ENCODE results near the gene DHRS7B. TPM values are rescaled to one million over a fixed set of nuclear protein-coding genes. Genes with fewer than 3 reads are reported as not detected.
"Not testable (repeated sequence)": the region's sequence is repeated elsewhere in the genome, so short reads cannot be mapped to it uniquely, and the experiment has no call there.

Gene DHRS7B
- polyA plus RNA-seq, 1 of the 3 experiments (the other 2 are of a cell fraction): 17.8 TPM

DNA sequence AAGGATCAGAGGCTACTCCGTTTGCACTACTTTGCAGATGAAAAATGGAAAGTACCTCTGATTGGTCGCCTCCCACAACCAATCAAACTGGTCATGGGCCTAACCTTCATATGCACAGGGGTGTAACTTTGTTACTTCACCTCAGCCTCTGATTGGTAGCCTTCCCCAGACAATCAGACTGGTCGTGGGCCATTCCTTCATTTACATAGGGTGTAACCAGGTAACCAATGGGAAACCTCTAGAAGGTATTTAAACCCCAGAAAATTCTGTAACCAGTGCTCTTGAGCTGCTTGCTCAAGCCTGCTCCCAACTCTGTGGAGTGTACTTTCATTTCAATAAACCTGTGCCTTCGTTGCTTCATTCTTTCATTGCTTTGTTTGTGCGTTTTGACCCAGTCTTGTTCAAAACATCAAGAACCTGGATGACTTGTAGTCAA lies 44.7 kb upstream of the DHRS7B start:
- Histone ChIP-seq H2AFZ (ENCODE audit: low read depth) (no peak overlapping the region), H3K9me2 (no peaks in the 10 kb centered on the region), H3K9me3 (no peaks in the 10 kb centered on the region), H3K4me2 (no peak overlapping the region), H4K20me1 (ENCODE audit: insufficient read depth) (no peaks in the 10 kb centered on the region), H3K27me3 (ENCODE audit: insufficient read depth) (no peaks in the 10 kb centered on the region; the same call in none of the 2 replicates), H3K79me2 (ENCODE audit: insufficient read depth) (no peaks in the 10 kb centered on the region), H3K9ac (no peak overlapping the region), H3K27ac (ENCODE audit: low read depth in 2 of 2, low read length in 1 of 2) (no peak overlapping the region), H3K36me3 (replicated peaks in 1 of 2; ENCODE audit: control insufficient read depth in 1 of 2, insufficient read depth in 2 of 2, low read length in 1 of 2) (no peaks in the 10 kb centered on the region), H3K4me1 (ENCODE audit: control insufficient read depth in 1 of 2, insufficient read depth in 2 of 2, low read depth in 1 of 2, low read length in 1 of 2) (peaks cover 0 to 9% of the 10 kb centered on the region in 2 experiments; a peak in 1 of 4 replicates), H3F3A (replicated peaks; ENCODE audit: insufficient read depth) (no peaks in the 10 kb centered on the region), H3K4me3 (ENCODE audit: low read depth in 2 of 2, low read length in 1 of 2) (no peak overlapping the region)
- no peak for TF ChIP-seq GABPA (IDR thresholded peaks at IDR 0.05; ENCODE audit: low read depth)
- no peak for TF ChIP-seq CHD2 (IDR thresholded peaks at IDR 0.05; ENCODE audit: low read length, partially characterized antibody)
- no peak for TF ChIP-seq POLR2AphosphoS5 (IDR thresholded peaks at IDR 0.05; ENCODE audit: low read depth, low read length)
- TF ChIP-seq TEAD4 (IDR thresholded peaks at IDR 0.05; ENCODE audit: borderline replicate concordance, insufficient read depth): no peak
- no peak for TF ChIP-seq YY1 (IDR thresholded peaks at IDR 0.05; ENCODE audit: low read depth)
- TF ChIP-seq, protein P1, sequence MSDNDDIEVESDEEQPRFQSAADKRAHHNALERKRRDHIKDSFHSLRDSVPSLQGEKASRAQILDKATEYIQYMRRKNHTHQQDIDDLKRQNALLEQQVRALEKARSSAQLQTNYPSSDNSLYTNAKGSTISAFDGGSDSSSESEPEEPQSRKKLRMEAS (IDR thresholded peaks at IDR 0.05; ENCODE audit: low read depth): no peak
- no peak for TF ChIP-seq EP300 (IDR thresholded peaks at IDR 0.05; ENCODE audit: borderline replicate concordance in 1 of 2, low read depth in 1 of 2, low read length in 1 of 2)
- no peak for TF ChIP-seq NFIC (IDR thresholded peaks at IDR 0.05; ENCODE audit: borderline replicate concordance)
- no peak for TF ChIP-seq FOXM1 (IDR thresholded peaks at IDR 0.05; ENCODE audit: low read depth)
- TF ChIP-seq FOSL2 (IDR thresholded peaks at IDR 0.05; ENCODE audit: borderline replicate concordance, low read depth): no peak
- TF ChIP-seq TCF12 (IDR thresholded peaks at IDR 0.05): no peak
- no peak for TF ChIP-seq MXI1 (IDR thresholded peaks at IDR 0.05; ENCODE audit: low read depth, low read length)
- TF ChIP-seq, protein P2, sequence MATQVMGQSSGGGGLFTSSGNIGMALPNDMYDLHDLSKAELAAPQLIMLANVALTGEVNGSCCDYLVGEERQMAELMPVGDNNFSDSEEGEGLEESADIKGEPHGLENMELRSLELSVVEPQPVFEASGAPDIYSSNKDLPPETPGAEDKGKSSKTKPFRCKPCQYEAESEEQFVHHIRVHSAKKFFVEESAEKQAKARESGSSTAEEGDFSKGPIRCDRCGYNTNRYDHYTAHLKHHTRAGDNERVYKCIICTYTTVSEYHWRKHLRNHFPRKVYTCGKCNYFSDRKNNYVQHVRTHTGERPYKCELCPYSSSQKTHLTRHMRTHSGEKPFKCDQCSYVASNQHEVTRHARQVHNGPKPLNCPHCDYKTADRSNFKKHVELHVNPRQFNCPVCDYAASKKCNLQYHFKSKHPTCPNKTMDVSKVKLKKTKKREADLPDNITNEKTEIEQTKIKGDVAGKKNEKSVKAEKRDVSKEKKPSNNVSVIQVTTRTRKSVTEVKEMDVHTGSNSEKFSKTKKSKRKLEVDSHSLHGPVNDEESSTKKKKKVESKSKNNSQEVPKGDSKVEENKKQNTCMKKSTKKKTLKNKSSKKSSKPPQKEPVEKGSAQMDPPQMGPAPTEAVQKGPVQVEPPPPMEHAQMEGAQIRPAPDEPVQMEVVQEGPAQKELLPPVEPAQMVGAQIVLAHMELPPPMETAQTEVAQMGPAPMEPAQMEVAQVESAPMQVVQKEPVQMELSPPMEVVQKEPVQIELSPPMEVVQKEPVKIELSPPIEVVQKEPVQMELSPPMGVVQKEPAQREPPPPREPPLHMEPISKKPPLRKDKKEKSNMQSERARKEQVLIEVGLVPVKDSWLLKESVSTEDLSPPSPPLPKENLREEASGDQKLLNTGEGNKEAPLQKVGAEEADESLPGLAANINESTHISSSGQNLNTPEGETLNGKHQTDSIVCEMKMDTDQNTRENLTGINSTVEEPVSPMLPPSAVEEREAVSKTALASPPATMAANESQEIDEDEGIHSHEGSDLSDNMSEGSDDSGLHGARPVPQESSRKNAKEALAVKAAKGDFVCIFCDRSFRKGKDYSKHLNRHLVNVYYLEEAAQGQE (IDR thresholded peaks at IDR 0.05; ENCODE audit: low read depth, low read length): no peak
- TF ChIP-seq FOXJ3 (CRISPR knock-in tag; IDR thresholded peaks at IDR 0.05): no peak
- TF ChIP-seq, protein P3, sequence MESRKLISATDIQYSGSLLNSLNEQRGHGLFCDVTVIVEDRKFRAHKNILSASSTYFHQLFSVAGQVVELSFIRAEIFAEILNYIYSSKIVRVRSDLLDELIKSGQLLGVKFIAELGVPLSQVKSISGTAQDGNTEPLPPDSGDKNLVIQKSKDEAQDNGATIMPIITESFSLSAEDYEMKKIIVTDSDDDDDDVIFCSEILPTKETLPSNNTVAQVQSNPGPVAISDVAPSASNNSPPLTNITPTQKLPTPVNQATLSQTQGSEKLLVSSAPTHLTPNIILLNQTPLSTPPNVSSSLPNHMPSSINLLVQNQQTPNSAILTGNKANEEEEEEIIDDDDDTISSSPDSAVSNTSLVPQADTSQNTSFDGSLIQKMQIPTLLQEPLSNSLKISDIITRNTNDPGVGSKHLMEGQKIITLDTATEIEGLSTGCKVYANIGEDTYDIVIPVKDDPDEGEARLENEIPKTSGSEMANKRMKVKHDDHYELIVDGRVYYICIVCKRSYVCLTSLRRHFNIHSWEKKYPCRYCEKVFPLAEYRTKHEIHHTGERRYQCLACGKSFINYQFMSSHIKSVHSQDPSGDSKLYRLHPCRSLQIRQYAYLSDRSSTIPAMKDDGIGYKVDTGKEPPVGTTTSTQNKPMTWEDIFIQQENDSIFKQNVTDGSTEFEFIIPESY (IDR thresholded peaks at IDR 0.05; ENCODE audit: borderline replicate concordance, low read depth): no peak
- no peak for TF ChIP-seq RFX5 (IDR thresholded peaks at IDR 0.05; ENCODE audit: low read length)
- POLR2A ChIA-PET: no interaction called here
- WGBS (ENCODE audit: low lambda C conversion rate): 45% methylated on average over 5 of the region's 5 CpGs
- DNase-seq: no peak
- CTCF ChIA-PET: interaction anchor here (1.1 kb wide), 1 partner anchor 38 kb away, joined by 4 read pairs; no protein-coding TSS in a partner anchor

DNA sequence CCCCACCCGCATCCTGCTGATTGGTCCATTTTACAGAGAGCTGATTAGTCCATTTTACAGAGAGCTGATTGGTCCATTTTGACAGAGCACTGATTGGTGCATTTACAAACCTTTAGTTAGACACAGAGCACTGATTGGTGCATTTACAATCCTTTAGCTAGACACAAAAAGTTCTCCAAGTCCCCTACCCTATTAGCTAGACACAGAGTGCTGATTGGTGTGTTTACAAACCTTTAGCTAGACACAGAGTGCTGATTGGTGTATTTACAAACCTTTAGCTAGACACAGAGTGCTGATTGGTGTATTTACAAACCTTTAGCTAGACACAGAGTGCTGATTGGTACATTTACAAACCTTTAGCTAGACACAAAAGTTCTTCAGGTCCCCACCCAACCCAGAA lies 41.5 kb upstream of the DHRS7B start:
- H3K27ac ChIP-seq (ENCODE audit: low read depth in 2 of 2, low read length in 1 of 2); H3K27me3 ChIP-seq (ENCODE audit: insufficient read depth); DNase-seq; H2AFZ ChIP-seq (ENCODE audit: low read depth); H3K9me3 ChIP-seq; H4K20me1 ChIP-seq (ENCODE audit: insufficient read depth); H3K79me2 ChIP-seq (ENCODE audit: insufficient read depth); H3K36me3 ChIP-seq (replicated peaks in 1 of 2; ENCODE audit: control insufficient read depth in 1 of 2, insufficient read depth in 2 of 2, low read length in 1 of 2); H3K4me3 ChIP-seq (ENCODE audit: low read depth in 2 of 2, low read length in 1 of 2); H3K4me2 ChIP-seq; H3K9me2 ChIP-seq; H3F3A ChIP-seq (replicated peaks; ENCODE audit: insufficient read depth); H3K9ac ChIP-seq; H3K4me1 ChIP-seq (ENCODE audit: control insufficient read depth in 1 of 2, insufficient read depth in 2 of 2, low read depth in 1 of 2, low read length in 1 of 2): not testable (repeated sequence)
- ChIA-PET POLR2A (interaction anchor here (0.7 kb wide), 1 partner anchor 8 kb away, joined by 6 read pairs; no protein-coding TSS in a partner anchor), CTCF (interaction anchor here (0.6 kb wide), 1 partner anchor 34 kb away, joined by 3 read pairs; no protein-coding TSS in a partner anchor)
- 100% methylated on average over 1 of the region's 1 CpG for WGBS (ENCODE audit: low lambda C conversion rate)

All from SK-N-SH (cell line).